Measurements from ENCODE around the gene BABAM2.

Gene BABAM2

DNA sequence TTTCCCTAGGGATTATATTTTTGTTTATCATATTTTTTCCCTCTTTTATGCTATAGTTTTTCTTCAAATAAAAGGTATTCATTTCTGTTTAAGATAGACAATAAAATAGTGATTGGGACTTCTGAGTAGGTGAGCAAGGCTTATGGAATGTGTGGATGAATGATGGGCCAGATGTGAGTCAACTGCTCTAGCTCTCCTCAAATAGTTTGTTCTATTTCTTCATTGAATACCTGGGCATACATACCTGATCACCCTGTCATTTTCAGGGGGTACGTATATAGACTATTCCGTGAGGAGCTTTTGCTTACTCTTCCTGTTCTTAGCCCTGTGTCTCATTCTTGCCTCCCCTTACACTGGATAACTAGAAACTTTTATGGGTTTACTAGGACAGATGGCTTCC is 41.9 kb downstream of the BABAM2 start:
- H3K9me3 ChIP-seq (ENCODE audit: control insufficient read depth, low read length): no peaks in the 10 kb centered on the region
- no peaks in the 10 kb centered on the region for H3K4me1 ChIP-seq
- TF ChIP-seq, protein P1, sequence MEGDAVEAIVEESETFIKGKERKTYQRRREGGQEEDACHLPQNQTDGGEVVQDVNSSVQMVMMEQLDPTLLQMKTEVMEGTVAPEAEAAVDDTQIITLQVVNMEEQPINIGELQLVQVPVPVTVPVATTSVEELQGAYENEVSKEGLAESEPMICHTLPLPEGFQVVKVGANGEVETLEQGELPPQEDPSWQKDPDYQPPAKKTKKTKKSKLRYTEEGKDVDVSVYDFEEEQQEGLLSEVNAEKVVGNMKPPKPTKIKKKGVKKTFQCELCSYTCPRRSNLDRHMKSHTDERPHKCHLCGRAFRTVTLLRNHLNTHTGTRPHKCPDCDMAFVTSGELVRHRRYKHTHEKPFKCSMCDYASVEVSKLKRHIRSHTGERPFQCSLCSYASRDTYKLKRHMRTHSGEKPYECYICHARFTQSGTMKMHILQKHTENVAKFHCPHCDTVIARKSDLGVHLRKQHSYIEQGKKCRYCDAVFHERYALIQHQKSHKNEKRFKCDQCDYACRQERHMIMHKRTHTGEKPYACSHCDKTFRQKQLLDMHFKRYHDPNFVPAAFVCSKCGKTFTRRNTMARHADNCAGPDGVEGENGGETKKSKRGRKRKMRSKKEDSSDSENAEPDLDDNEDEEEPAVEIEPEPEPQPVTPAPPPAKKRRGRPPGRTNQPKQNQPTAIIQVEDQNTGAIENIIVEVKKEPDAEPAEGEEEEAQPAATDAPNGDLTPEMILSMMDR (IDR thresholded peaks at IDR 0.05): no peak
- no peak overlapping the region for H3K4me2 ChIP-seq (ENCODE audit: low read length)
- peaks cover 7% of the 10 kb centered on the region for H3K79me2 ChIP-seq
- no peaks in the 10 kb centered on the region for H3K27me3 ChIP-seq (ENCODE audit: control insufficient read depth, insufficient read depth, low read length)
- no peak overlapping the region for H3K4me3 ChIP-seq (ENCODE audit: low read depth, low read length)
- no peaks in the 10 kb centered on the region for H3K36me3 ChIP-seq (ENCODE audit: control insufficient read depth, insufficient read depth, low read length)
- no peak overlapping the region for H2AFZ ChIP-seq
- no peak overlapping the region for H3K9ac ChIP-seq
- H3K27ac ChIP-seq: no peak overlapping the region

DNA sequence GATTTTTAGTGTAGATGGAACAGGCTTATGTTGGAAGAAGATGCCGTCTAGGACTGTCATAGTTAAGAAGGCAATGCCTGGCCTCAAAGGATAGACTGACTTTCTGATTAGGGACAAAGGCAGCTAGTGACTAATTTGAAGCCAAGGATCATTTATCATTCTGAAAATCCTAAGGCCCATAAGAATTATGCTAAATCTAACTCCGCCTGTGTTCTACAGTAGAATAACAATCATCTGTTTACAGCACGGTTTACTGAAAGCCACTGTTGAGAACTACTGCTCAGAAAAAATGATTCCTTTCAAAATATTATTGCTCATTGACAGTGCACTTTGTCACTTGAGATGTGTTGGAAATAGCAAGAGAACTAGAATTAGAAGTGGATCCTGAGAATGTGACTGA is 44.5 kb downstream of the BABAM2 start:
- Histone ChIP-seq H3K79me2 (peaks cover 9% of the 10 kb centered on the region), H3K9ac (no peak overlapping the region), H3K4me3 (ENCODE audit: low read depth, low read length) (no peak overlapping the region), H2AFZ (no peak overlapping the region), H3K9me3 (ENCODE audit: control insufficient read depth, low read length) (no peaks in the 10 kb centered on the region), H3K27me3 (ENCODE audit: control insufficient read depth, insufficient read depth, low read length) (no peaks in the 10 kb centered on the region), H3K4me2 (ENCODE audit: low read length) (no peak overlapping the region), H3K36me3 (ENCODE audit: control insufficient read depth, insufficient read depth, low read length) (no peaks in the 10 kb centered on the region), H3K4me1 (no peaks in the 10 kb centered on the region), H3K27ac (no peak overlapping the region)
- TF ChIP-seq, protein P1 (IDR thresholded peaks at IDR 0.05): no peak

DNA sequence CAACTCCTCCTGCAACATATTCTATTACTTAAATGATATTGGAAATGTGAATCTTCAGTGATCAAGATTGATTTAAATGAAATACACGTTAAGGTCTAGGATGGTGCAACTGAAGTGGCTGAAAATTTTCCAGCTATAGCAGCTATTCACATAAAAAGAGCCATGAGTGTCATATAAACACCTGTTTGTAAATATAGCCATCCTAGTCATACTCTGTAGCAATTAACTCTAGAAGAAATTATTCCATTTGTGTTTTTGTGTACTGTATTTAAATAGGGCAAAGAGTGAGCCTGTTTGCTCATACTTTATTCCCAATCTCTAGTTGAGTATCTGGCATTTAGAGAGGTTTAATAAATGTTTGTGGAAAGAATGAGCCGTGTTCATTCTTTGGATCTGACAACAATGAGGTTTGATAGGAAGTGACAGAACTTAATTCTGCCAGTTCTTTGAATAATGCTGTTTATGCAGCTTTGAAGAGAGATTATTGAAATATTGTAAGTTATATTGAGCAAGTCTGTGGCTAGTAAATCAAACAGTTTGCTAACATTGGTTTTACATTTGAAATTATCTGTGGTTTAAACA is 49.7 kb downstream of the BABAM2 start:
- Histone ChIP-seq H3K4me2 (ENCODE audit: low read length) (no peak overlapping the region), H3K9me3 (ENCODE audit: control insufficient read depth, low read length) (no peaks in the 10 kb centered on the region), H3K9ac (no peak overlapping the region), H3K36me3 (ENCODE audit: control insufficient read depth, insufficient read depth, low read length) (no peaks in the 10 kb centered on the region), H3K27ac (no peak overlapping the region), H3K4me3 (ENCODE audit: low read depth, low read length) (no peak overlapping the region), H2AFZ (no peak overlapping the region), H3K79me2 (peaks cover 13% of the 10 kb centered on the region), H3K4me1 (no peaks in the 10 kb centered on the region), H3K27me3 (ENCODE audit: control insufficient read depth, insufficient read depth, low read length) (no peaks in the 10 kb centered on the region)
- TF ChIP-seq, protein P1 (IDR thresholded peaks at IDR 0.05): no peak

DNA sequence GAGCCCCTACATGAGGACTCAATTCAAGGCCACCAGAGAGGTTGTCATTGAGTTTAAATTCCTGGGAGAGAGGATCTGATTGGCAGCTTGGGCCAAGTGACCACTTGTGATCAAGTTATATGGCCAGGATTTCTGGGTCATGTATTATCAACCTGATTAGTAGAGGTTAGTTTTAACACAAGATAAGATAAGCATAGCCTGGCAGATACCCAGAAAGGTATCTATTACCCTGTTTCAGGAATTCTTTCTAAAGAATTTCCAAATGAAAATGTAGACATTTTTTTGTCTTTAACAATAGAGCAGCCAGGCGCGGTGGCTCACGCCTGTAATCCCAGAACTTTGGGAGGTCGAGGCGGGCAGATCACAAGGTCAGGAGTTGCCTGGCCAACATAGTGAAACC is 50.5 kb downstream of the BABAM2 start:
- Histone ChIP-seq H3K9ac (no peak overlapping the region), H3K79me2 (peaks cover 15% of the 10 kb centered on the region), H3K27me3 (ENCODE audit: control insufficient read depth, insufficient read depth, low read length) (no peaks in the 10 kb centered on the region), H3K27ac (no peak overlapping the region), H3K4me3 (ENCODE audit: low read depth, low read length) (no peak overlapping the region), H2AFZ (no peak overlapping the region), H3K9me3 (ENCODE audit: control insufficient read depth, low read length) (no peaks in the 10 kb centered on the region), H3K36me3 (ENCODE audit: control insufficient read depth, insufficient read depth, low read length) (no peaks in the 10 kb centered on the region), H3K4me1 (no peaks in the 10 kb centered on the region), H3K4me2 (ENCODE audit: low read length) (no peak overlapping the region)
- TF ChIP-seq, protein P1 (IDR thresholded peaks at IDR 0.05): no peak

Measured in parathyroid adenoma (tissue), 2 donors.